GM12872 (cell line): ENCODE results near the gene TCEA2.

Experiments used
- TF ChIP-seq, protein P1 (sequence below): IDR thresholded peaks from 3 replicates; pipeline ENCODE4 v1.5.1; 2011; ENCODE audit warnings: low read depth, mild to moderate bottlenecking, low read length, moderate library complexity; ENCODE audit not compliant: insufficient read depth

TCEA2 gene

DNA sequence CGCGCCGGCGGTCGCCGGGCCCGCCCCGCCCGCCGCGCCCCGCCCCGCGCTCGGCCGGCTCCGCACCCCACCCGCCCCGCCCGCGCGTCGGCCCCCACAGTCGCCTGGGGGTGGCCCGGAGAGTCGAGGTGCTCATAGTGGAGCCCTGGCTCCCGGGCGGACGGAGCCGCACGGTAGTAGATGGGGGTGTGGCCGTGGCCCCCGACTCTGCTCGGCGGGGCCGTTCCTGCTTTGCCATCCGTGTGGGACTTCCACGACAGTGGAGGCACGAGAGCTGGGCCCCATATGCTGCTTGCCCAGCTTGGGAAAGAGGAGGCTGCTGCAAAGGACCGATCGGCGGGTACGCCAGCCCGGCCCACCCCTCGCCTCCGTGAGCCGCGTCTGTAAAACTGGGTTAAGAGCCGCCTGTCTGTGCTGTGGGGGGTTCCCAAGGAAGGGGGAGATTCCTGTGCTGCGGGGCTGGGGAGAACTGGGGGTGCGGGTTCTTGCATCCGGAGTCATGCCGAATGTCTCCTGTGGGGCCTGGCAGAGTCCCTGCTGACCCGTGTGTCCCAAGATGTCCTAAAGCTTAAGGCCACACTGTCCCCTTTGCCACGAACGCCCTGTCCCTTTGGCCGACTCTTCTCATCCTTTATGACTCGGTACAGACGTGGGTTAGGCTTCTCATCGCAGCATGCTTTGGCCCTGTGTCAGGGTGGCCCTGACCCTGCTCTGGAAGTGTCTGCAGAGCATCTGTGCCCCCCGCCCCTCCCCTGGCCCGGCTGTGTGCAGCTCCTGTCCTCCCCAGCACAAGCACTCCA lies 17.2 kb downstream of the TCEA2 start, which contains the start of gene OPRL1:
Gene OPRL1 (plus strand): TSS at position 70 of the 800 bp plus-strand sequence. CDS start 12,639 bp downstream, outside the sequence.
- TF ChIP-seq, protein P1, sequence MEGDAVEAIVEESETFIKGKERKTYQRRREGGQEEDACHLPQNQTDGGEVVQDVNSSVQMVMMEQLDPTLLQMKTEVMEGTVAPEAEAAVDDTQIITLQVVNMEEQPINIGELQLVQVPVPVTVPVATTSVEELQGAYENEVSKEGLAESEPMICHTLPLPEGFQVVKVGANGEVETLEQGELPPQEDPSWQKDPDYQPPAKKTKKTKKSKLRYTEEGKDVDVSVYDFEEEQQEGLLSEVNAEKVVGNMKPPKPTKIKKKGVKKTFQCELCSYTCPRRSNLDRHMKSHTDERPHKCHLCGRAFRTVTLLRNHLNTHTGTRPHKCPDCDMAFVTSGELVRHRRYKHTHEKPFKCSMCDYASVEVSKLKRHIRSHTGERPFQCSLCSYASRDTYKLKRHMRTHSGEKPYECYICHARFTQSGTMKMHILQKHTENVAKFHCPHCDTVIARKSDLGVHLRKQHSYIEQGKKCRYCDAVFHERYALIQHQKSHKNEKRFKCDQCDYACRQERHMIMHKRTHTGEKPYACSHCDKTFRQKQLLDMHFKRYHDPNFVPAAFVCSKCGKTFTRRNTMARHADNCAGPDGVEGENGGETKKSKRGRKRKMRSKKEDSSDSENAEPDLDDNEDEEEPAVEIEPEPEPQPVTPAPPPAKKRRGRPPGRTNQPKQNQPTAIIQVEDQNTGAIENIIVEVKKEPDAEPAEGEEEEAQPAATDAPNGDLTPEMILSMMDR, result no peak

DNA sequence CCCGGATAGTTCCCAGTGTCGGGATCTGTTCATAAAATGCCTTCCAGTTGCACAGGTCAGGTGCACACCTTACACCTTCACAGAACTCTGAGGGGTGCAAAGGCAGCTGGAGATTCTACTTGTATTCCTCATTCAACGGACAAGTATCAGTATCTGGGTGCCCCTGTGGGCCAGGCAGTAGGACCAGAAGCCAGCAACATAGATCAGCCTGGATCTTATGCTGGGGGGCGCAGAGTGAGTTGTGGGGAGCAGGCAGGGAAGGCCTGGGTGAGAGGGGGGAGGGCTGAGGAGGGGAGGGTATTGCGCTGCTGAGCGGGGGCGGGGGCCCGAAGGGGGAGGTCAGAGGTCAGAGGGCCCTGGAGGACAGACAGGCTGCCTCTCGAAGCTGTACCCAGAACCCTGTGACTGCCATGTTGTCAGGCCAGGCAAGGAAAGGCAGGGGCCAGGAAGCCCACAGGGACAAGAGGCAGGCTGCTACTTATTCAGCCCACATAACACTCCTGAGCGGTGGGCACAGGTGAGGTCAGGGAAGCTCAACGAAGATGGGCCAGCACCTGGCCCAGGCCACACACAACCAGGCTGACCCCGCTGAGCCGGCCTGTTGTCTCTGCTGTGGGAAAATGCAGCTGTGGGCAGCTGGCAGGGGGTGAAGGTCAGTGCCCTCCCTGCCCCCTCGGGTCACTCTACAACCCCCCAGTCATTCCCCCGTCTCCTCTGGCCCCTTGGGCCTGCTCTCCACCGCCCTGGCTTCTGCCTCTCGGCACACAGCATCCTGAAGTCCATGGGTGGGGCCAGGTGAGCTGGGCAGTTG lies 18.0 kb downstream of the TCEA2 start:
- TF ChIP-seq, protein P1, result no peak

DNA sequence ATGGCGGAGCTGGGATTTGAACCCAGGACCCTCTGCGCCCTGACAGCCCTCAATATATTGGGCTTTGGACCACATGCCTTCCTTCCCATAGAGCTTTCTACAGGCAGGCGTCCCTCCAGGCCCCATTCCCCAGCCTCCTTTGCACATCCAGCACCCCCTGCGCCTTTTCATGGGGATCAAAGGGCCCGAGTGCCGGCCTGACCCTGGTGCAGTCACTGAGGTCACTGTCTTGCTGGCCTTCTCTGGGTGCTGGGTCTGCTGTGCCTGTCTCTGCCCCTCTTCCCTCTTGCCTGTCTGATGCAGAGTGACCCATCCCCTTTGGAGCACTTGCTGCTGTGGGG lies 18.6 kb downstream of the TCEA2 start:
- TF ChIP-seq, protein P1, result no peak

DNA sequence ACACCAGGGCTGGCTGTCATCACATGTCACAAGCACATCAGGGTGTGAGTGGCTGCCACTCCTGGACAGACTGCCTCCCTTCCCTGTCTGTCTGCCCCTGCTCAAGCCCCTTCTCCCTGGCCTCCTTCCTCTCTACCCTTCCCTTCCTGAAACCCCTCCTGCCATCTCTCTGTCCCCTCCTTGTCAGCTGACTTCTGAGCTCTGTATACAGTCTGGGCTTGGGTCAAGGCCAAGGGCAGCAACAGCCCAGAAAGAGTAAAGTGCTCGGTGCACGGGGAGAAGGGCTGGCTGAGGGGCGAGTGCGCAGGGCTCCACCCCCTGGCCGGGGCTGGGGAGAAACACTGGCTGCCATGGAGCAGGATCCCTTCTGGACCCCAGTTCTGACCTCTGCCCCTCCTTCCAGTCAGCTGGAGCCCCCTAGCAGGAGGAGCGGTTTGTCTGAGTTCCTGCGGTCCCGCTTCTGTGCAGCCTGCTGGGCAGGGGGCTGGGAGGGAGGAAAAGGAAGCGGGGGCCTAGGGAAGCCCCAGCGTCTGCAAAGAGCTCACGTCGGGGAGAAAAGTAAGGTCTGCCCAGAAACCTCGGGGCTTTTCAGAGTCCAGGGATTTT lies 19.2 kb downstream of the TCEA2 start:
- TF ChIP-seq, protein P1, result no peak

DNA sequence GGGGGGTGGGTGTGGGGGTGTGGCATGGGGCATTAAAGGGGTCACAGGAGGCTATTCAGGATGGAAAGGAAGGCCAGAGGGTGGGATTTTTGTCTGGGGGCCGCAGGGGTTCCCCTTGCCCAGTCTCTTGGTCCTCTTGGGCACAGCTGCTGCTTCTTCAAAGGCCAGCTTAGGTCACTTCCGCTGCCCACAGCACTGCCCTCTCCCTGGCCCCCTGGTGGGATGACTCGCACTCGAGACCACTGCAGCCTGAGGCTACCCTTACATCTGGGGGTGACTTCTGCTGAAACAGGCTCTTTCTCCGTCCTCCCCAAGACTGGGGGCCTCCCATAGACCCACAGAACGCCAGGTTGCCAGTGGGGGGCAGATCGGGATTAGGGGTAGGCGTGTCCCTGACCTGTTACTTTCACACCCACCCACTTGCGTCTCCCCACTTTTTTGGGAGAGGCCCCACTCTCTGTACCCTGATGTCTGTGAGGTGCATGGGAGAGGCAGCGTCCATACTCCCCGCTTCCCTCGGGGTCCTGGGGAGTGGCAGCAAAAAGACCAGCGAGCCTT lies 19.9 kb downstream of the TCEA2 start:
- TF ChIP-seq, protein P1, result no peak

DNA sequence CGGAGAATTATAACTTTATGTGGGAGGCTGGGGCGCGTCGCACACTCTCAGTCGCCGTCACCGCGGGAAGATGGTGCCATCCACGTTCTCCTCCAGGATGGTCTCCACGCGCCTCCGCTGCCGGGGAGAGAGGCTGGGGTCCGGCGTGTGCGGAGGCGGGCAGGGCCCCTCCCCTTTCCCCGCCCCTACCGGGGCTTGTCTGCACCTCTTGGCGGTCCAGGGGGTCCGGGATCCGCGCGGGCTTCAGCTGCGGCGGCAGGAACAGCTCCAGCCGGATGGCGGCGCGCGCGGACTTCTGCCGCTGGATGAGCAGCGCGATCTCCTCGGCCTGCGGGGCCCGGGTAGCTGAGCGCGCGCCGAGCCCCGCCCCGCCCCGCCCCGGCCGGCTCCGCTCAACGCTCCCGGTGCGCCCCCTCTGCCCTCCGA lies 20.4 kb downstream of the TCEA2 start:
- TF ChIP-seq, protein P1, result peak; percentile 61
